ENCODE measurements around the gene KANK3. TPM values are rescaled to one million over a fixed set of nuclear protein-coding genes. Genes with fewer than 3 reads are reported as not detected.
"Not testable (repeated sequence)": the region's sequence is repeated elsewhere in the genome, so short reads cannot be mapped to it uniquely, and the experiment has no call there.

The KANK3 gene
- total RNA-seq, 1 experiment from 2014 or later, result 0.37 TPM

DNA sequence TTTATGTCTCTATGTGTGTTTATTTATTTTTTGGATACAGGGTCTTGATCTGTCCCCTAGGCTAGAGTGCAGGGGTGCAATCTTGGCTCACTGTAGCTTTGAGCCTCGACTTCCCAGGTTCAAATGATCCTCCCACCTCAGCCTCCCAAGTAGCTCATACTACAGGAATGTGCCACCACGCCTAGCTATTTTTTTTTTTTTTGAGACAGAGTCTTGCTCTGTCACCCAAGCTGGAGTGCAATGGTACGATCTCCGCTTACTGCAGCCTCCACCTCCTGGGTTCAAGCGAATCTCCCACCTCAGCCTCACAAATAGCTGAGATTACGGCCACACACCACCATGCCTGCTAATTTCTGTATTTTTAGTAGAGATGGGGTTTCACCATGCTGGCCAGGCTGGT lies 15.9 kb upstream of the KANK3 start:
- Histone ChIP-seq H3K9me3 (ENCODE audit: insufficient read depth, low read depth) (no peaks in the 10 kb centered on the region), H3K9me2 (ENCODE audit: insufficient read depth) (no peaks in the 10 kb centered on the region), H3F3A (ENCODE audit: insufficient read depth, low read depth) (peaks cover 49% of the 10 kb centered on the region), H3K79me2 (ENCODE audit: low read depth) (no peaks in the 10 kb centered on the region), H3K4me2 (no peak overlapping the region), H2AFZ (no peak overlapping the region), H3K4me1 (replicated peaks; ENCODE audit: insufficient read depth) (peaks cover 75% of the 10 kb centered on the region), H4K20me1 (ENCODE audit: insufficient read depth) (no peaks in the 10 kb centered on the region), H3K4me3 (no peak overlapping the region), H3K27me3 (ENCODE audit: insufficient read depth, low read depth) (no peaks in the 10 kb centered on the region), H3K27ac (no peak overlapping the region), H3K36me3 (ENCODE audit: low read depth) (no peaks in the 10 kb centered on the region)
- POLR2A ChIA-PET (ENCODE audit: unreplicated experiment), result interaction anchor here (0.6 kb wide), 1 partner anchor 38 kb away, joined by 3 read pairs; the partner anchor contains the start of genes NDUFA7 and RPS28
- no peak for DNase-seq
- intact Hi-C loops (cut with micrococcal nuclease; ENCODE audit: unreplicated experiment), result loop anchor here (10.0 kb wide), 1 partner anchor 146 kb away; the partner anchor contains the start of gene PRAM1
- CTCF ChIA-PET, result no interaction called here
- BruUV-seq (replicated peaks), result no TSS peak
- TF ChIP-seq EZH2 (IDR thresholded peaks at IDR 0.05; ENCODE audit: low read depth), result no peak
- TF ChIP-seq, protein P1, sequence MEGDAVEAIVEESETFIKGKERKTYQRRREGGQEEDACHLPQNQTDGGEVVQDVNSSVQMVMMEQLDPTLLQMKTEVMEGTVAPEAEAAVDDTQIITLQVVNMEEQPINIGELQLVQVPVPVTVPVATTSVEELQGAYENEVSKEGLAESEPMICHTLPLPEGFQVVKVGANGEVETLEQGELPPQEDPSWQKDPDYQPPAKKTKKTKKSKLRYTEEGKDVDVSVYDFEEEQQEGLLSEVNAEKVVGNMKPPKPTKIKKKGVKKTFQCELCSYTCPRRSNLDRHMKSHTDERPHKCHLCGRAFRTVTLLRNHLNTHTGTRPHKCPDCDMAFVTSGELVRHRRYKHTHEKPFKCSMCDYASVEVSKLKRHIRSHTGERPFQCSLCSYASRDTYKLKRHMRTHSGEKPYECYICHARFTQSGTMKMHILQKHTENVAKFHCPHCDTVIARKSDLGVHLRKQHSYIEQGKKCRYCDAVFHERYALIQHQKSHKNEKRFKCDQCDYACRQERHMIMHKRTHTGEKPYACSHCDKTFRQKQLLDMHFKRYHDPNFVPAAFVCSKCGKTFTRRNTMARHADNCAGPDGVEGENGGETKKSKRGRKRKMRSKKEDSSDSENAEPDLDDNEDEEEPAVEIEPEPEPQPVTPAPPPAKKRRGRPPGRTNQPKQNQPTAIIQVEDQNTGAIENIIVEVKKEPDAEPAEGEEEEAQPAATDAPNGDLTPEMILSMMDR (conservative IDR thresholded peaks at IDR 0.05), result no peak

DNA sequence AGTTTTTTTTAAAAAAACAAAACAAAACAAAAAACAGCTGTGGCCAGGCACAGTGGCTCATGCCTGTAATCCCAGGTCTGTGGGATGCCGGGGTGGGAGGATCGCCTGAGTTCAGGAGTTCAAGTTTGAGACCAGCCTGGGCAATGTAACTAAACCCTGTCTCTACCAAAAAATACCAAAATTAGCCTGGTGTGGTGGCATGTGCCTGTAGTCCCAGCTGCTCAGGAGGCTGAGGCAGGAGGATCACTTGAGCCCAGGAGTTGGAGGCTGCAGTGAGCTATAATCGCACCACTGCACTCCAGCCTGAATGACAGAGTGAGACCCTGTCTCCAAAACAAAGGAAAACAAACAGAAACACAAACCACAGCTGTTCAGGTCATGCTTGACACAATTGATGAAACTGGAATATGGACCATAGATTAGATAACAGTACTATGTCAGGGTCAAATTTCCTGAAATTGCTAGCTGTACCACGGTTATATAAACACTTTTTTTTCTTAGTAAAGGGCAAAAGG lies 14.0 kb upstream of the KANK3 start:
- BruUV-seq (replicated peaks), result no TSS peak
- Histone ChIP-seq H3K4me3 (no peak overlapping the region), H4K20me1 (ENCODE audit: insufficient read depth) (peaks cover 5% of the 10 kb centered on the region; the same call in 1 of the 2 replicates), H3K79me2 (ENCODE audit: low read depth) (no peaks in the 10 kb centered on the region), H3K4me2 (no peak overlapping the region), H2AFZ (no peak overlapping the region), H3F3A (ENCODE audit: insufficient read depth, low read depth) (peaks cover 35% of the 10 kb centered on the region), H3K27me3 (ENCODE audit: insufficient read depth, low read depth) (no peaks in the 10 kb centered on the region), H3K4me1 (replicated peaks; ENCODE audit: insufficient read depth) (peaks cover 58% of the 10 kb centered on the region), H3K27ac (no peak overlapping the region), H3K9me3 (ENCODE audit: insufficient read depth, low read depth) (no peaks in the 10 kb centered on the region), H3K9me2 (ENCODE audit: insufficient read depth) (no peaks in the 10 kb centered on the region), H3K36me3 (ENCODE audit: low read depth) (no peaks in the 10 kb centered on the region)
- ChIA-PET CTCF (no interaction called here), POLR2A (ENCODE audit: unreplicated experiment) (interaction anchor here (0.6 to 1.1 kb wide), 2 partner anchors 33 to 56 kb away, joined by 3 to 4 read pairs; partner anchors contain the start of genes MARCHF2 and RAB11B)
- intact Hi-C loops (cut with micrococcal nuclease; ENCODE audit: unreplicated experiment), result loop anchor here (10.0 kb wide), 1 partner anchor 148 kb away; the partner anchor contains the start of gene PRAM1
- no peak for TF ChIP-seq EZH2 (IDR thresholded peaks at IDR 0.05; ENCODE audit: low read depth)
- TF ChIP-seq, protein P1 (conservative IDR thresholded peaks at IDR 0.05), result no peak
- DNase-seq, result no peak

DNA sequence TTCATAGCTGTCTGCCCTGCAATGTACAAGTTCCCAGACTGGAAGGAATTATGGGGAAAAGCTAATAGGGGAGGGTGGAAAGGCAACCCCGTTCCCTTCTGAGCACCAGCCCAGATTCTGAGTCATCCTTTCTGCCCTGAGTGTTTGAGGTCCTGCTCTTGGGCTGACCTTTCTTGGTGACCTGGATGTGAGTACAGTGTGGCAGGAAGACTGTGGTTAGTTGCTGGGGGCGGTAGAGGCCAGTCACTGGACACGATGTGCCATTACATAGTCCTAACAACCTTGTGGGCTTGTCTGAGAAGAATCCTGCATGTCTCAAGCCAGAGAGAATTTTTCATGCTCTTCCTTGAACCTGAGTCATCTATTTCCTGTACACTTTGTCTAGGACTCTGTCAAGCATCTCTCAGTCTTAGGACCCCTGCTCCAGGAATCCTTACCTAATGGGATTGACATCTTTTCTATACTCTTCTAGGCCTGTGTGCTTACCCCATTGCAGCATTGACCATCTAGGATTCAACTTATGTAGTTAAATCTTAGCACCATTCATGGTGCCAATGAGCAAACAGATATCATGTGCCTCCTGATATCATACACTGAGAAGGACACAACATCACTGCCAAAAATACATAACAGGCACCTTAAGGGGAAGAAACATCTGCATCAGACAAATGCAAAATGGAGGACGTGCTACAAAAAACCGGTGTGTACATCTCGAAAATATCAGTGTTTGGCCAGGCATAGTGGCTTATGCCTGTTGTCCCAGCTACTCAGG lies 12.8 kb upstream of the KANK3 start:
- Histone ChIP-seq H4K20me1 (ENCODE audit: insufficient read depth) (peaks cover 5% of the 10 kb centered on the region; the same call in 1 of the 2 replicates), H3K9me3 (ENCODE audit: insufficient read depth, low read depth) (no peaks in the 10 kb centered on the region), H3K36me3 (ENCODE audit: low read depth) (no peaks in the 10 kb centered on the region), H3K79me2 (ENCODE audit: low read depth) (no peaks in the 10 kb centered on the region), H3K27ac (peak overlapping the region; percentile 59), H3F3A (ENCODE audit: insufficient read depth, low read depth) (peaks cover 32% of the 10 kb centered on the region), H3K27me3 (ENCODE audit: insufficient read depth, low read depth) (no peaks in the 10 kb centered on the region), H3K4me2 (peak overlapping the region; percentile 54), H2AFZ (no peak overlapping the region), H3K4me1 (replicated peaks; ENCODE audit: insufficient read depth) (peaks cover 48% of the 10 kb centered on the region), H3K4me3 (no peak overlapping the region), H3K9me2 (ENCODE audit: insufficient read depth) (no peaks in the 10 kb centered on the region)
- ChIA-PET CTCF (interaction anchor here (1.1 to 1.2 kb wide), 2 partner anchors 225 to 227 kb away, joined by 5 to 6 read pairs; no protein-coding TSS in a partner anchor), POLR2A (ENCODE audit: unreplicated experiment) (interaction anchor here (0.5 to 0.7 kb wide), 2 partner anchors 213 to 1921 kb away, joined by 5 to 10 read pairs; no protein-coding TSS in a partner anchor)
- DNase-seq, result peak; percentile 70 to 98
- intact Hi-C loops (cut with micrococcal nuclease; ENCODE audit: unreplicated experiment), result loop anchor here (2.0 to 10.0 kb wide), 2 partner anchors 57 to 149 kb away; partner anchors contain the start of genes MARCHF2 and PRAM1
- BruUV-seq (replicated peaks), result no TSS peak
- TF ChIP-seq, protein P1 (conservative IDR thresholded peaks at IDR 0.05), result 0 out of 2 replicates have a peak, but pooled peaks have one; percentile 14
- no peak for TF ChIP-seq EZH2 (IDR thresholded peaks at IDR 0.05; ENCODE audit: low read depth)

DNA sequence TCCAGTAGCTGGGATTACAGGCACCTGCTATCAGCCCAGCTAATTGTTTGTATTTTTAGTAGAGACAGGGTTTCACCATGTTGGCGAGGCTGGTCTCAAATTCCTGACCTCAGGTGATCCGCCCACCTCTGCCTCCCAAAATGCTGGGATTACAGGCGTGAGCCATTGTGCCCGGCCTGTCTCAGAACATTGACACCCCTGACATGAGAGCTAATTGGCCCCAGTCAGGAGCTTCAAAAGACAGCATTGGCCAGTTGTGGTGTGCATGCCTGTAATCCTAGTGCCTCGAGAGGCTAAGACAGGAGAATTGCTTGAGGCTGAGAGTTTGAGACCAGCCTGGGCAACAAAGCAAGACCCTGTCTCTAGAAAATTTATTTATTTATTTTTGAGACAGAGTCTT lies 9.8 kb upstream of the KANK3 start:
- peaks cover 32% of the 10 kb centered on the region for H3K4me1 ChIP-seq (replicated peaks; ENCODE audit: insufficient read depth)
- ChIA-PET CTCF (interaction anchor here (0.5 to 1.9 kb wide), 2 partner anchors 156 to 230 kb away, joined by 8 read pairs; no protein-coding TSS in a partner anchor), POLR2A (ENCODE audit: unreplicated experiment) (interaction anchor here (0.6 kb wide), 1 partner anchor 227 kb away, joined by 8 read pairs; no protein-coding TSS in a partner anchor)
- peaks cover 27% of the 10 kb centered on the region for H3F3A ChIP-seq (ENCODE audit: insufficient read depth, low read depth)
- intact Hi-C loops (cut with micrococcal nuclease; ENCODE audit: unreplicated experiment), result loop anchor here (10.0 kb wide), 1 partner anchor 152 kb away; the partner anchor contains the start of gene PRAM1
- BruUV-seq (replicated peaks); H3K36me3 ChIP-seq (ENCODE audit: low read depth); H3K9me2 ChIP-seq (ENCODE audit: insufficient read depth); H3K27me3 ChIP-seq (ENCODE audit: insufficient read depth, low read depth); H2AFZ ChIP-seq; H3K27ac ChIP-seq; H3K4me2 ChIP-seq; H4K20me1 ChIP-seq (ENCODE audit: insufficient read depth); H3K4me3 ChIP-seq; H3K79me2 ChIP-seq (ENCODE audit: low read depth); H3K9me3 ChIP-seq (ENCODE audit: insufficient read depth, low read depth); DNase-seq: not testable (repeated sequence)

Measured in PC-9 (cell line).